Measurements from ENCODE around the gene RHBDD3.

The RHBDD3 gene

DNA sequence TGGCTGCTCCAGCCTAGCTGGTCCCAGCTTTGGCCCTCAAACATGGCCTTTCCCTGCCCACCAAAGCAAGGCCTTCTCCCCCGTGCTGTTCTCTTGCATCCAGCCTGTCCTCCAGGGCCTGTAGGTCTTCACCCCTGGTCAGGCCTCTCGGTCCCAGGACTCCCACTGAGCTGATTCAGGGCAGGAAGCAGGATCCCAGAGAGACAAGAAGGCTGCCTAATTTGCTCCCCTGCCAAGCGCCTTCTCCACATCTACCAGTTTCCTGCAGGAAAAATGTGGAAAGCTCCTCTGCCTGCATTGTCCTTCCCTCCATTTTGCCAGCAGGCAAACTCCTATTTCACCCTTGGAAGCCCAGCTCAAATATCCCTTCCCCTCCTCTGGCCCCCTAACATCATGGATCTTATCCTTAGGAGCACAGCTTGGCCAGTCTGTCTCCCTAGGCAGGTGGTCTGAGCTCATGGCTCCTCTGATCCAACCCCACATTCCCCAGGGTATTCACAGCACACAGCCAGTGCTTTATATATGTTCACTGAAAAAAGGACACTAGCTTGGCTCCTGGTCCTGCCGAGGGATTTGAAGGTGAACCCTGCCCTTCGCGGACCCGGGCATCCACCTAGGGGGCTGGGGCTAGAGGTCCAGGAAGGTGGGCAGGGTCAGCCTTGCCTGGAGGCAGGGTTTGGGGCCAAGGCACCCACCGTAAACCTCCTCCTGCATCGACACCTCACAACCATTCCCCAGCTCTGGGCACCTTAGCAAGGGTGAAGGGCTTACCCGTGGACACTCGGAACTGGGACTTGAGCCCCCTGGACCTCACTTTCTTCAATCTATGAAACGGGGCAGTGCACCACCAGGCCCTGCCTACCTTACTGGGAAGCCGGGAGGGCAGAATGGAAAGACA is 968 bp downstream of the RHBDD3 start:
- DNase-seq (ENCODE audit: extremely low read depth, low read depth) = no peak
- no peak for TF ChIP-seq CTCF (IDR thresholded peaks at IDR 0.05; ENCODE audit: low read depth, low read length)

- no peak for TF ChIP-seq CTCF (IDR thresholded peaks at IDR 0.05; ENCODE audit: low read depth, low read length)
- no peak for DNase-seq (ENCODE audit: extremely low read depth, low read depth)
Measured at GRCh38 chr22:29265929-29266328, 1.9 kb downstream of the RHBDD3 start.

DNA sequence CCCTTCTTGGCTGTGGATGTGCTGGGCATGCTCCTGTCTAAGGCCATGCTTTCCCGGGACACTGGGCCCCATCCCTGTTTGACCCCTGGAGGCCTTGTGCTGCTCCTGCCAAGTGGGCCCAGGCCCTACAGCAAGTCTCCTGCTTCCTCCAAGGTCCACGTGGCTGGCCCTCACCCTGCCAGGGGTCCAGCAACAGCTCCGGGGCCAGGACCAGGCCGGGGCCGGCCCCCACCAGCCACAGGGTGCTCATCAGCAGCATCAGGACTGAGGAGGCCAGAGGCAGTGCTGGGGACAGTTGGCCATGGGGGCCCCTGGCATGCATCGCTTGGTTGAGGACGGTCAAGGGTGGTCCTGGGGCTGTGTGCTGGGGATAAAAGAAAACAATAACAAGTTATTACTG is 2.5 kb downstream of the RHBDD3 start:
- TF ChIP-seq CTCF (IDR thresholded peaks at IDR 0.05; ENCODE audit: low read depth, low read length) = no peak
- DNase-seq (ENCODE audit: extremely low read depth, low read depth) = no peak

DNA sequence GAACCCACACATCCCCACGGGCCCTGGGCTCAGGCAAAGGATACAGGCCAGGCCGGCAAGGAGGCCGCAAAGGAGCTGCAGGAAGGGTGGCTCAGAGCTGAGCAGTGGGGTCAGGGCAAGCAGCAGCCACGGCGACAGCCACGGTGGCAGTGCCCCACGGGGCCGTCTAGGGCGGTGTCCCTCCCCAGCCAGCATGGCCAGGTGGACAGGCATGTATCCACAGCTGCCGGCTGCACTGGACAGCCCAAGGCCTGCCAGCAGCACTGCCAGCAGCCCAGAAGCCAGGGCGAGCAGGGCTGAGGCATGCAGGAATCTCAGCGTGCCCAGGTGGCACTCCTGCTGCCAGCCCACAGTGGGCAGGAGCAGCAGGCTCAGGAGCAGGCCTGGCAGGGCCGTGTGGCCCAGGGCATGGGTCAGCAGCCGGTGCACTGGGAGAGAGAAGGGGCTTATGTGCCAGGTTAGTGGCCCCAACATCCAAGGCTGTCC is 3.9 kb downstream of the RHBDD3 start:
- DNase-seq (ENCODE audit: extremely low read depth, low read depth) = no peak
- TF ChIP-seq CTCF (IDR thresholded peaks at IDR 0.05; ENCODE audit: low read depth, low read length) = no peak

DNA sequence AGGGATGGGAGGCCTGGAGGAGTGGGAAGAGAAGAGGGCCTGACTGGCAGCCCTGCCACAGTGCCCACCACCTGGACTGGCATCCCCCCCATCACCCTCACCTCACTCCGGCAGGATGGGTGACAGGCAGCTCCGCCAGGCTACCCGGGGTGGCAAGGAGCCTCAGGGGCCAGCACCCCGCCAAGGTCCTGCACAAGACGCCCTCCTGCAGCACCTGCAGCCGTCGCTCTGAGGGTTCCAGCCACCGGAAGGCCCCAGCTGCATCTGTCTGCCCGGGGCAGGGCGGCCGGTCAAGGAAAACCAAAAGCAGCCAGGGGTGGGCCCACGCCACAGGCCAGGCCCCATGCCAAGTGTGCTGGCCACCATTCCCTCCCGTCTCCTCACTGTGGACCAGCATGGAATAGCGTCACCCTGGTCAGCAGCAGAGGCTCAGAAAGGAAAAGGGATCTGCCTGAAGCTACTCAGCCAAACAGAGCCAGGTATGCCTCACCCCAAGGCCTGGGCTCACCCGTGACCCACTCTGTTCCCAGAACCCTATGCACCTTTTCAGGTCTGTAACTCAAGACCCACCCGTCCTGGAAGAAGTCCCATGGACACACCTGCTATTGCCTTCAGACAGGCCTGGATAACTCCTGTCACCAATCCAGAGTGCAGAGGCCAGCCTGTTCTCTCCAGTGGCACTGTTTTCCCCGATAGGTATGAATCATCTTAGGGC is 7.0 kb downstream of the RHBDD3 start:
- no peak for TF ChIP-seq CTCF (IDR thresholded peaks at IDR 0.05; ENCODE audit: low read depth, low read length)
- DNase-seq (ENCODE audit: extremely low read depth, low read depth) = no peak

DNA sequence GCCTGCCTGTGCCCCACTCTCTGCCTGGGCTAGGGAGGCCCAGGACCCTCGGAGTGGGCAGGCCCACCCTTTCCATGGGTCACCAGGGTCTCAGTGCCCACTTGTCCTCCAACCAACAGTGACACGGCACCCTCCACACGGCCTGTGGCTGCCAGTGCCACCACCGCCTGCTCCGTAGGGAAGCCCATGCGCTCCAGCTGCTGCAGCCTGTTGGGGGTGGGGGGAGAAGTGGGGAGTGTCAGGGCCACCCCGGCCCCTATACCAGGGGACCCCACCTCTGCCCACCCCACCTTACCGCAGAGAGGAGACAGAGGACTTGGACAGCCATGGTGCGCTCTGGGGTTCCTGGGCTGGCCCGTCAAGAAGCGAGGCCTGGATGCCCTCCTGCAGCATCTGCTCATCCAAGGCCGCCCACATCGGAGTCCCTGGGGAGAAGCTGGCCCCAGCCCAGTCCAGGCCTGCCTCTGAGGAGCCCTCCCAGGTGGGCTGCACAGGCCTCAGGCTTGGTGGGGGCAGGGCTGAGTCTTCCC is 7.7 kb downstream of the RHBDD3 start:
- TF ChIP-seq CTCF (IDR thresholded peaks at IDR 0.05; ENCODE audit: low read depth, low read length) = no peak
- no peak for DNase-seq (ENCODE audit: extremely low read depth, low read depth)
